Right atrium auricular region (tissue), 2 donors: ENCODE results near the gene DENND1A. TPM values are rescaled to one million over a fixed set of nuclear protein-coding genes. Genes with fewer than 3 reads are reported as not detected.

Source experiments
- DNase-seq: peaks from one replicate; pipeline ENCODE4 v3.0.0-alpha.2; 2019; ENCODE audit warnings: low spot score
- H3K27ac ChIP-seq, 2 donors: fragments of 200-600 bp; sonication (generic); 1 replicate in 1 of 2; 2 replicates in 1 of 2; pipeline ENCODE4 v1.5.1; 2016 to 2019
- H3K27me3 ChIP-seq, 2 donors: fragments of 200-600 bp; sonication (generic); one replicate each; pipeline versions ENCODE4 v1.5.1 to v1.6.0; 2017 to 2019
- H3K36me3 ChIP-seq: fragments of 200-600 bp; sonication (generic); one replicate; pipeline ENCODE4 v1.5.1; 2016
- H3K4me1 ChIP-seq, 2 donors: fragments of 200-600 bp; sonication (generic); one replicate each; pipeline versions ENCODE4 v1.5.1 to v1.6.0; 2017 to 2019
- H3K4me3 ChIP-seq, 2 donors: fragments of 200-600 bp; sonication (generic); 1 replicate in 1 of 2; 2 replicates in 1 of 2; pipeline ENCODE4 v1.5.1; 2017 to 2019; ENCODE audit warnings: mild to moderate bottlenecking in 1 of 2, moderate library complexity in 1 of 2
- H3K9me3 ChIP-seq, 2 donors: fragments of 200-600 bp; sonication (generic); one replicate each; pipeline ENCODE4 v1.5.1; 2019
- total RNA-seq, 2 donors: library from RNA; depleted of rRNA; stranded (reverse); fragments of >200 nt; gene quantifications; one replicate each; pipeline ENCODE4 v1.1.0, GENCODE V29; 2016
- TF ChIP-seq, protein P1 (sequence below), 2 donors: fragments of 200-600 bp; sonication (generic); IDR thresholded peaks; one replicate each; pipeline ENCODE4 v1.5.1; 2019; ENCODE audit warnings: antibody characterized with exemption in 2 of 2

DENND1A gene
- total RNA-seq, 2 donors from 2014 or later: 14.9 to 23.6 TPM

DNA sequence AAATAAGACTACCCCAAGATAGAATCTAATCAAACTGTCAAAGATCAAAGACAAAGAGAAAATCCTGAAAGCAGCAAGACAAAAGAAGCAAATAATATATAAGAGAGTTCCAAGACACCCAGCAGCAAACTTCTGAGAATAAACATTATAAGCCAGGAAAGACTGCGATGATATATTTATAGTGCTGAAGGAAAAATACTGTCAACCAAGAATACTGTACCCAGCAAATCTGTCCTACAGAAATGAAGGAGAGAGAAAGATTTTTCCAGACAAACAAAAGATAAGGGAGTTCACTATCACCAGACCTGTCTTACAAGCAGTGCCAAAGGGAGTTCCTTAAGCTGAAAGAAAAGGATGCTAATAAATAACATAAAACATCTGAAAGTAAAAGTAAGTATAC, 227.4 kb downstream of the DENND1A start:
- no peak for DNase-seq
- no peak overlapping the region for H3K27ac ChIP-seq
- H3K4me1 ChIP-seq: no peaks in the 10 kb centered on the region
- no peaks in the 10 kb centered on the region for H3K36me3 ChIP-seq
- no peaks in the 10 kb centered on the region for H3K27me3 ChIP-seq
- no peak overlapping the region for H3K4me3 ChIP-seq
- H3K9me3 ChIP-seq: peaks cover 9 to 27% of the 10 kb centered on the region in 2 donors
- TF ChIP-seq, protein P1, sequence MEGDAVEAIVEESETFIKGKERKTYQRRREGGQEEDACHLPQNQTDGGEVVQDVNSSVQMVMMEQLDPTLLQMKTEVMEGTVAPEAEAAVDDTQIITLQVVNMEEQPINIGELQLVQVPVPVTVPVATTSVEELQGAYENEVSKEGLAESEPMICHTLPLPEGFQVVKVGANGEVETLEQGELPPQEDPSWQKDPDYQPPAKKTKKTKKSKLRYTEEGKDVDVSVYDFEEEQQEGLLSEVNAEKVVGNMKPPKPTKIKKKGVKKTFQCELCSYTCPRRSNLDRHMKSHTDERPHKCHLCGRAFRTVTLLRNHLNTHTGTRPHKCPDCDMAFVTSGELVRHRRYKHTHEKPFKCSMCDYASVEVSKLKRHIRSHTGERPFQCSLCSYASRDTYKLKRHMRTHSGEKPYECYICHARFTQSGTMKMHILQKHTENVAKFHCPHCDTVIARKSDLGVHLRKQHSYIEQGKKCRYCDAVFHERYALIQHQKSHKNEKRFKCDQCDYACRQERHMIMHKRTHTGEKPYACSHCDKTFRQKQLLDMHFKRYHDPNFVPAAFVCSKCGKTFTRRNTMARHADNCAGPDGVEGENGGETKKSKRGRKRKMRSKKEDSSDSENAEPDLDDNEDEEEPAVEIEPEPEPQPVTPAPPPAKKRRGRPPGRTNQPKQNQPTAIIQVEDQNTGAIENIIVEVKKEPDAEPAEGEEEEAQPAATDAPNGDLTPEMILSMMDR (IDR thresholded peaks at IDR 0.05): no peak

DNA sequence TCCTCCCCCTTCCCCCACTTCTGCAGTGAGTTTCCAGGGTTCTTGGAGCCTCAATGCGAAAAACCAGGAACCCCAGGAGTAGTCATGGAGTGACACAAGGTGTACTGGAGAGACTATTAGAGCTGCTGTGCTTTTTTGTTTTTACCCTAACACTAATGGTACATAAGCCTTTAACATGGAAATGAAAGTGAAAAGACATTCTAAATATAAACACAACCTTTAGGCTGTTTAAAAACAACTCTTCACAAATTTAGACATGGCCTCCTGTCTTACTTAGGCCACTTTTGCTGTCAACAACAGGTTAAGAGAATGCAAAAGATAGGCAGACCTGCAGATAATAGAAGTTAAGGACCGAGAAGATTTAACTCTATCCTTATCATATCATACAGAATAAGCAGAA, 232.2 kb downstream of the DENND1A start:
- Histone ChIP-seq H3K27ac (no peak overlapping the region), H3K9me3 (peaks cover 5 to 11% of the 10 kb centered on the region in 2 donors), H3K36me3 (no peaks in the 10 kb centered on the region), H3K27me3 (no peaks in the 10 kb centered on the region), H3K4me1 (no peaks in the 10 kb centered on the region), H3K4me3 (no peak overlapping the region)
- no peak for DNase-seq
- TF ChIP-seq, protein P1 (IDR thresholded peaks at IDR 0.05): no peak

DNA sequence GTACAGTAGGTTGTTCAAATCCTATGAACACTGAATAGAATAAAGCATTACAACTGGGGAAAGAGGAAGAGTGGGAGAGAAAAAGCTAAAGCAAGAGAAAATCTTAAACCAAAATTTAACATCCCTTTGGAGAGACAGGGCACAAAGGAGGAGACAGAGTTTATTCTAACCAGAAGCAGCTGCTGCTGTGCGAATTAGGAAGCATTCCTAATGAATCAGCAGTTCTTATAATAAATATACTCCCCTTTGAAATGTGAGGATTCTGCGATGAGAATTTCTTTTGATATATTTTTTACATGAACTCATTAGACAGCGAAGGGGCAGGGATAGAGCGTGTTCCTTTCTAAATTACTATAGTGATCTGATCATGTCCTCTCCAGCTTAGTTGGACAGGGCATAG, 233.4 kb downstream of the DENND1A start:
- Histone ChIP-seq H3K27ac (no peak overlapping the region), H3K9me3 (no peaks in the 10 kb centered on the region), H3K4me3 (no peak overlapping the region), H3K36me3 (no peaks in the 10 kb centered on the region), H3K4me1 (no peaks in the 10 kb centered on the region), H3K27me3 (no peaks in the 10 kb centered on the region)
- DNase-seq: no peak
- TF ChIP-seq, protein P1 (IDR thresholded peaks at IDR 0.05): no peak

DNA sequence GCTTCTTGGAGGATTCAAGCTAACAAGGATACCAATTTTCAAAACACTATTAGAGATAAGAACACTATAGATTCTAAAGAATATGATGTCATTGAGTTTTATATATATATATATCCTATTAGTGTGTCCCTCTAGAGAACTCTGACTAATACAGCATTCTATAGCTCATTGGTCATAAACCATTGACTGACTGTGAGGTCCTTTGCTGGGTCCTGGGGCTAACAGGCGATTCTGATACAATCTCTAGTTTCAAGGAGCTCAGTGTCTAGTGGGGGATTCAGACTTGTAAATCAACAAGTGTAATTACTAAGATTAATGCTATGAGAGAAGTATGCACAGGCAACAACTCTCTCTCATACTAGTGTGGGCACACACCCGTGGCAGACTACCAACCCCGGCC, 234.5 kb downstream of the DENND1A start:
- TF ChIP-seq, protein P1 (IDR thresholded peaks at IDR 0.05): no peak
- H3K4me3 ChIP-seq: no peak overlapping the region

DNA sequence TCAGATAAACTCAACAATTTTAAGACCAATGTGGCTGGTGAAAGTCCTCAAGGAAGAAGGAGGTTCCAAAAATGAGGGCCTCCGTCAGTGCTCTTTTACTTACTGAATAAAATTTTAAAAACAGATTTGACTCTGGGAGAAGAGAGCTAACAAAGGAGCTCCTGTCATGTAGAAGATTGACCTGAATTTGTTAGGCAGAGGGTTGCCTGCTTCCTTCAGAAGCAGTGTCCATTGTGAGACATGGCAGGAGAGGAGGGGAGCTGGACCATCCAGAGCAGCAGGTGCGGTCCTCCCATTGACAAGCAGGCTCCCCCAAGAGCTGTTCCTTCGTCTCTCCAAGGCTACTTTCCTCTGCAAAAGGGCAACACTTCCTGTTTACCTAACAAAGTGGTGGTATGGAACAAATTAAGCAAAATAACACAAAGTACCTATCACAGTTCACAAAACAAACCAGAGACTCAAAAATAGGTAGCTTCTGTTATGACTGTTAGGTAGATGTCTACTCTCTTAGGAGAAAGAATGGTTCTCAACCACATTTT, 238.1 kb downstream of the DENND1A start:
- peaks cover 0 to 17% of the 10 kb centered on the region in 2 donors for H3K4me1 ChIP-seq
- H3K36me3 ChIP-seq: no peaks in the 10 kb centered on the region
- H3K9me3 ChIP-seq: no peaks in the 10 kb centered on the region
- TF ChIP-seq, protein P1 (IDR thresholded peaks at IDR 0.05): no peak
- H3K27ac ChIP-seq: no peak overlapping the region
- no peak overlapping the region for H3K4me3 ChIP-seq
- DNase-seq: no peak
- H3K27me3 ChIP-seq: no peaks in the 10 kb centered on the region

More for the DNA sequence above, 234.5 kb downstream of the DENND1A start:
- H3K27me3 ChIP-seq: no peaks in the 10 kb centered on the region
- H3K27ac ChIP-seq: no peak overlapping the region
- no peak for DNase-seq
- peaks cover 0 to 5% of the 10 kb centered on the region in 2 donors for H3K4me1 ChIP-seq
- H3K9me3 ChIP-seq: no peaks in the 10 kb centered on the region
- H3K36me3 ChIP-seq: no peaks in the 10 kb centered on the region
